Measurements from ENCODE around the gene PDE9A. TPM values are rescaled to one million over a fixed set of nuclear protein-coding genes. Genes with fewer than 3 reads are reported as not detected.

The PDE9A gene
- total RNA-seq, 2 donors from 2014 or later = 45.9 to 62.4 TPM

GRCh38 chr21:42757422-42757821 is 104.0 kb downstream of the PDE9A start:
- H3K27me3 Mint-ChIP-seq (ENCODE audit: insufficient read depth) = no peaks in the 10 kb centered on the region
- Histone ChIP-seq H3K27ac (ENCODE audit: low read depth, low read length) (no peak overlapping the region), H3K9ac (ENCODE audit: extremely low read depth, low read length, poor library complexity, severe bottlenecking) (no peak overlapping the region), H3K36me3 (ENCODE audit: control insufficient read depth, insufficient read depth, low read length) (peaks cover 29% of the 10 kb centered on the region), H3K9me3 (ENCODE audit: control insufficient read depth, low read length) (no peaks in the 10 kb centered on the region), H3K4me1 (ENCODE audit: control insufficient read depth, insufficient read depth, low read length) (peaks cover 15% of the 10 kb centered on the region), H3K4me3 (ENCODE audit: low read length) (no peak overlapping the region), H3K27me3 (ENCODE audit: control insufficient read depth, insufficient read depth, low read length, poor library complexity, severe bottlenecking) (no peaks in the 10 kb centered on the region)
- H3K4me3 Mint-ChIP-seq = no peak overlapping the region
- peaks cover 48% of the 10 kb centered on the region for H3K36me3 Mint-ChIP-seq (ENCODE audit: low read depth)
- 96 to 98% methylated on average over 9 to 10 of the region's 10 CpGs for WGBS, 2 experiments (ENCODE audit: insufficient coverage in 1 of 2, insufficient read length in 1 of 2)
- peaks cover 9% of the 10 kb centered on the region for H3K4me1 Mint-ChIP-seq
- no peak for TF ChIP-seq CTCF (conservative IDR thresholded peaks at IDR 0.05)
- H3K27ac Mint-ChIP-seq = no peak overlapping the region
- no peaks in the 10 kb centered on the region for H3K9me3 Mint-ChIP-seq
- DNase-seq = no peak

GRCh38 chr21:42757826-42758655 is 104.6 kb downstream of the PDE9A start:
- Mint-ChIP-seq H3K4me3 (no peak overlapping the region), H3K27ac (no peak overlapping the region), H3K9me3 (no peaks in the 10 kb centered on the region), H3K36me3 (ENCODE audit: low read depth) (peaks cover 53% of the 10 kb centered on the region), H3K4me1 (peaks cover 12% of the 10 kb centered on the region), H3K27me3 (ENCODE audit: insufficient read depth) (no peaks in the 10 kb centered on the region)
- no peak for TF ChIP-seq CTCF (conservative IDR thresholded peaks at IDR 0.05)
- Histone ChIP-seq H3K4me3 (ENCODE audit: low read length) (no peak overlapping the region), H3K27ac (ENCODE audit: low read depth, low read length) (no peak overlapping the region), H3K27me3 (ENCODE audit: control insufficient read depth, insufficient read depth, low read length, poor library complexity, severe bottlenecking) (no peaks in the 10 kb centered on the region), H3K9ac (ENCODE audit: extremely low read depth, low read length, poor library complexity, severe bottlenecking) (no peak overlapping the region), H3K9me3 (ENCODE audit: control insufficient read depth, low read length) (no peaks in the 10 kb centered on the region), H3K36me3 (ENCODE audit: control insufficient read depth, insufficient read depth, low read length) (peaks cover 31% of the 10 kb centered on the region), H3K4me1 (ENCODE audit: control insufficient read depth, insufficient read depth, low read length) (peaks cover 15% of the 10 kb centered on the region)
- DNase-seq = no peak
- 95 to 98% methylated on average over 14 to 17 of the region's 17 CpGs for WGBS, 2 experiments (ENCODE audit: insufficient coverage in 1 of 2, insufficient read length in 1 of 2)

- H3K9me3 ChIP-seq (ENCODE audit: control insufficient read depth, low read length) = no peaks in the 10 kb centered on the region
- H3K9ac ChIP-seq (ENCODE audit: extremely low read depth, low read length, poor library complexity, severe bottlenecking) = no peak overlapping the region
- no peaks in the 10 kb centered on the region for H3K9me3 Mint-ChIP-seq
- H3K4me3 Mint-ChIP-seq = no peak overlapping the region
- H3K4me3 ChIP-seq (ENCODE audit: low read length) = no peak overlapping the region
- H3K36me3 Mint-ChIP-seq (ENCODE audit: low read depth) = peaks cover 62% of the 10 kb centered on the region
- 89 to 98% methylated on average over 13 to 20 of the region's 20 CpGs for WGBS, 2 experiments (ENCODE audit: insufficient coverage in 1 of 2, insufficient read length in 1 of 2)
- peaks cover 17% of the 10 kb centered on the region for H3K4me1 Mint-ChIP-seq
- H3K27ac Mint-ChIP-seq = no peak overlapping the region
- H3K27me3 Mint-ChIP-seq (ENCODE audit: insufficient read depth) = no peaks in the 10 kb centered on the region
- no peaks in the 10 kb centered on the region for H3K27me3 ChIP-seq (ENCODE audit: control insufficient read depth, insufficient read depth, low read length, poor library complexity, severe bottlenecking)
- H3K27ac ChIP-seq (ENCODE audit: low read depth, low read length) = no peak overlapping the region
- DNase-seq = no peak
- H3K36me3 ChIP-seq (ENCODE audit: control insufficient read depth, insufficient read depth, low read length) = peaks cover 39% of the 10 kb centered on the region
- no peak for TF ChIP-seq CTCF (conservative IDR thresholded peaks at IDR 0.05)
- peaks cover 15% of the 10 kb centered on the region for H3K4me1 ChIP-seq (ENCODE audit: control insufficient read depth, insufficient read depth, low read length)
Measured at GRCh38 chr21:42758721-42759593, 105.5 kb downstream of the PDE9A start.
